ENCODE results near the gene TRPT1. TPM values are rescaled to one million over a fixed set of nuclear protein-coding genes. Genes with fewer than 3 reads are reported as not detected.

TRPT1 gene
- 18.6 to 27.7 TPM (median 26.4 TPM) in 5 replicates for total RNA-seq (2022; extraction: Qiagen RNA extraction; ENCODE audit: low read depth)

DNA sequence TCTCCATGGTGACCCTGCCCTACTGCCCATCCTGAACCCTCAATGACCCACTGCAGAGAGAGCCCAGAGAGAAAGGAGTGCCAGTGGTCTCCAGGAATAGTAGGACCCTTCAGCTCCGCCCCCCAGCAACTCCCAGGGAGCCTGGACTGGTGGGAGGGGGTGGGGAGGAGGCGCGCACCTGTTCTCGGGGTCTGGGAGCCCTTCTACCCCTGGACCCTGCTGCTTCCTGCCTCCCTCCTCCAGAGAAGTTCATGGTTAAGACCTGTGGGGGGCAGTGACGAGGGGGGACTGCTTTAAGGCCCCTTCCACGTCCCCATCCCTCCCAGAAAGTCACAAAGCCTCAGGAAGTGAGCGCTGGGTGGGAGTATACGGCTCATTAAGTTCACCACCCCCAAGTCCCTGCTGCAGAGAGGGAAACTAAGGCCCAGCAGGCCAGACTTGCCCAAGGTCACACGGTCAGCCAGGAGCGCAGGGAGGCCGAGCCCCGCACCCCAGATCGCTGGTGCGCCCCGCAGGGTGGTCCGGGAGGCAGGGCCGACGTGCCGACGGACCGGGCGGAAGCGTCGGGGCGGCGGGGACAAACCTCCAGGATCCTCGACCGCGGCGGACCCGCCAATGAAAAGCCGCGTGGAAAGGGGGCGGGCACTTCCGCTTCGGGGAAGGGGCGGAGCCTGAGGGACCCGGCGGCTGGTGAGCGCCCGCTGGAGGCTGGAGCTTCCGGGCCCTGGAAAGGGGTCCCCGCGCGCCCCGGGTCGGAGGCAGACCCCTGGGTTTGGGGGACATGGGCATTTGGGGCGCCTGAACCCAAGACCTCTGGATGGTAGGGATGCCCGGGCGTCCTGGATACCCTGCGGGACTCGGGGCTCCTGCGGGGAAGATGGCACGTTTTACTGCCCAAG lies at the start of gene TRPT1, which contains the start of gene NUDT22:
TSS of gene TRPT1 (minus strand) at position 579 of the 899 bp plus-strand sequence. CDS start at position 253, 326 bp downstream.
TSS of gene NUDT22 (plus strand) at position 667 of the 899 bp plus-strand sequence. CDS start 379 bp downstream, outside the sequence.

DNA sequence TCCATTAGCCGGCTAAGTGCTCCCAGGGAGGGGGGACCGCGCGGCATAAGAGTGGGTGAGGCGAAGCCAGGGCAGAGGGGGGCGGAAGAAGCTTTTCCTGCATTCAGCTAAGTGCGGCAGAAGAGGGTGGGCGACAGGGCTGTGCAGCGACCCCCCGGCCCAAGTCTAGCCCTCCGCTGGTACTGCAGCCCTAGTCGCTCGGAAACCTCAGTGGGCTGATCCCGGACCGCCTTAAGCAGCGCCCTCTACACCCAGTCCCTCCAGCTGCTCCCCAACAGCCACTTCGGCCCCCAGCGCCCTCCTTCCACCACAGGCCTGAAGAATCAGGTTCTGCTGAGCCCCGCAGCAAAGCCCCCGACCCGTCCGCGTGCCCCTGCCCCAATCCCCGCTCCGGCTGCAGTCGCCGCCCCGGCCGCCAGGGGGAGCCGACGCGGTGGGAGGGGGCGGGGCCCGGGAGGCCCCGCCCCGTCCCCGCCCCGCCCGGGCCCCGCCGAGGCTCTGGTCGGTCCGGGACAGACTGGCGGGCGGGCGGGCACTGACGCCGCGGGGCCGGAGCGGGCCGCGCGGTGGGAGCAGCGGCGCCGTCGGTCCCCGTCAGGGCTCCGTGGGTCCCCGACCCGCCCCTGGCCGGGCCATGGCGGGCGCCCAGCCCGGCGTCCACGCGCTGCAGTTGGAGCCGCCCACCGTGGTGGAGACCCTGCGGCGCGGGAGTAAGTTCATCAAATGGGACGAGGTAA lies 25.2 kb upstream of the TRPT1 start, which contains the start of gene PLCB3:
TSS of gene PLCB3 (plus strand) at position 515 of the 737 bp plus-strand sequence. CDS start at position 635, 120 bp downstream.

GRCh38 chr11:64246871-64247728 lies 21.1 kb upstream of the TRPT1 start, which contains the start of gene PPP1R14B:
Gene PPP1R14B, minus strand, starts transcription at chr11:64246943. Its CDS starts 270 bp downstream, at chr11:64246673.

DNA sequence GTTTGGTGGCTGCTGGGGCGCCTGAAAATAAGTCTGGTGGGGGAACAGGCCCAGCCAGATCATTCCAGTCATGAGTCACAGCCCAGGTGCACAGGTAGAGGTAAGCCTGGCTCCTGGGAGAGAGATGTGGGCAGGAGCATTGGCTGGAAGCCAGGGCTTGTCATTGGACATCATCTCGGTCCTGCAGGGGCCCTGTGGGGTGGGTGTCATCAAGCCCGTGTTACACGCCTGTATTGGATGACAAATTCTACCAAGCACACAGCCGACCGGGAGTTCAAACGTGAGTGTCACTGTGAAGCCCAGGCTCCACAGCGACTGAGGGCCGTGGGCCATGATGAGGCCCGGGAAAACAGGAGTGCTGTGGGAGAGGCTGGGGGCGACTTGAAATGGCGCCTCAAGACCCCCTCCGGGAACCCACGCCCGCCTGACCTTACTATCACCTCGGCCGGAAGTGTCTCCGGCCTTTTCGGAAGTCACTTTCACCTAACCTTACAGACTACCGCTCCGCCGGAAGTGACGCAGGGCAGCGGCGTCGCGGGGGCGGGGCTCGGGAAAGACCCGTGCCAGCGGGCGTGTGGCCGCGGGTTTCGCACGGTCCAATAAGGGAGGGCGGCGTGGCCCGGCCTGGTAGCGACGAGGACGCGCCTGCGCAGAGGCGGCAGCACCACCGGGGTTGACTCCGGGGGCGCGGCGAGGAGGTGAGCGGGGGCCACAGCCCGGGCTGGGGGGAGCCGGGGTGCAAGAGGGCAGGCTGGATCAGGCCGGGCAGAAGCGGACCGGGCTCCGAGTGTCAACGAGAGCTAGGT lies 14.7 kb upstream of the TRPT1 start, which contains the start of gene FKBP2:
TSS of gene FKBP2 (plus strand) at position 661 of the 806 bp plus-strand sequence. CDS start 1,293 bp downstream, outside the sequence.

DNA sequence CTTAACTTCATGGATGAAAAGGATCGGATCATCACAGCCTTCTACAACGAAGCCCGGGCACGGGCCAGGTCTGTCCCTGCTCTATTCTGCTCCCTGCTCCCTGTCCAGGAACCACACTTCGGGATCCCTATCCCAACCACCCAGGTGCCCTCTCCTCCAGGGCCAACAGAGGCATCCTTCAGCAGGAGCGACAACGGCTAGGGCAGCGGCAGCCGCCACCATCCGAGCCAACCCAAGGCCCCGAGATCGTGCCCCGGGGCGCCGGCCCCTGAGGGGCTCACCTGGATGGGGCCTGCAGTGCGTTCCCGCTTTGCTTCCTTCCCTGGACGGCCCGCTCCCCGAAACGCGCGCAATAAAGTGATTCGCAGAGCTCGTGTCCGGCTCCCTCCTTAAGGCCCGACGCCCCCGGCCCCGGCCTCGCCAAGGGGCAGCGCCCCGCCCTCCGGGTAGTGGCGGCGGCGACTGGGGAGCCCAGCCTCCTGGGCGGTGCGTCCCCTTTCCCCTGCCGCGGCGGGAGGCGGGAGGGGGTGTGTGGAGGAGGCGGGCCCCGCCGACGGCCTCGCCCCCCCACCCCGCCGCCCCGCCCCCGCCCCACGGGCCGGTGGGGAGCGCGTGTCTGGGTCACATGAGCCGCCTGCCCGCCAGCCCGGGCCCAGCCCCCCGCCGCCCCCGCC lies 8.1 kb upstream of the TRPT1 start, which contains the start of gene VEGFB:
TSS of gene VEGFB (plus strand) at position 672 of the 674 bp plus-strand sequence. CDS start 250 bp downstream, outside the sequence.

DNA sequence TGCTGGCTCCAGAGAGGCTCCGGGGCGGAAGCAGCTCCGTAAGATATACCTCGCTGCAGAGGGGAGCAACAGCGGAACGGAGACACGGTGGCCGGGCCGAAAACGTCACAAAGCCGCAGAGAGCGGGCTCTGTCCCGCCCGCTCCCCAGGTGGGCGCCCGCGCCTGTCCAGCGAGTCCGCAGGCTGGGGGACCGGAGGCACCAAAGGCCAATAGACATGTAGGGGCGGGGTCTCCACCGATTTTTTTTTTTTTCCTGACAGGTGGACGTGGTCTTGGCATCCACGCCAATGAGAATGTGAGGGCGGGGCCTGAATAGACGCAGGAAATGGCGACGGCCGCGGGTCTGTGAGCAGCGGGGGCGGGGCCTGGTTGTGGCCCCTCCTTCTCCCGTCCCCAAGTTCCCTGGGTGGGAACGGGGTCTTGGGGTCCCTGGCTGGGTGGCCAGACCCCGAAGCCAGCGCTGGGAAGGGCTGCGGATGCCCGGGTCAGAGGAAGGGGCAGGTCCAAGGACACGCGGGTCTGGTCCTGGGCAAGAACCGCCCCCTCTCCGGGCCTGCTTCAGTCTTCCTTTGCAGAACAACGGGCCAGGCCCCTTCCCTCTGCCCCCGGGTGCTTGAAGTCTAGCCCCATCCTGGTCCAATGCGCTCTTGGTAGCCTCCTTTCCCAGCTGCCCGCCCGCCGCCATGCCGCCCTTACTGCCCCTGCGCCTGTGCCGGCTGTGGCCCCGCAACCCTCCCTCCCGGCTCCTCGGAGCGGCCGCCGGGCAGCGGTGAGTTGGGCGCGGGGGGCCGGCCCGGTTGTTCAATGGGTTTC lies 4.4 kb upstream of the TRPT1 start, which contains the start of gene DNAJC4:
TSS of gene DNAJC4 (plus strand) at position 378 of the 814 bp plus-strand sequence. CDS start at position 685, 307 bp downstream.

GRCh38 chr11:64206457-64207255 lies 19.3 kb downstream of the TRPT1 start, which contains the start of gene FERMT3:
Gene FERMT3, plus strand, starts transcription at chr11:64206721. Its CDS starts 644 bp downstream, at chr11:64207365.

DNA sequence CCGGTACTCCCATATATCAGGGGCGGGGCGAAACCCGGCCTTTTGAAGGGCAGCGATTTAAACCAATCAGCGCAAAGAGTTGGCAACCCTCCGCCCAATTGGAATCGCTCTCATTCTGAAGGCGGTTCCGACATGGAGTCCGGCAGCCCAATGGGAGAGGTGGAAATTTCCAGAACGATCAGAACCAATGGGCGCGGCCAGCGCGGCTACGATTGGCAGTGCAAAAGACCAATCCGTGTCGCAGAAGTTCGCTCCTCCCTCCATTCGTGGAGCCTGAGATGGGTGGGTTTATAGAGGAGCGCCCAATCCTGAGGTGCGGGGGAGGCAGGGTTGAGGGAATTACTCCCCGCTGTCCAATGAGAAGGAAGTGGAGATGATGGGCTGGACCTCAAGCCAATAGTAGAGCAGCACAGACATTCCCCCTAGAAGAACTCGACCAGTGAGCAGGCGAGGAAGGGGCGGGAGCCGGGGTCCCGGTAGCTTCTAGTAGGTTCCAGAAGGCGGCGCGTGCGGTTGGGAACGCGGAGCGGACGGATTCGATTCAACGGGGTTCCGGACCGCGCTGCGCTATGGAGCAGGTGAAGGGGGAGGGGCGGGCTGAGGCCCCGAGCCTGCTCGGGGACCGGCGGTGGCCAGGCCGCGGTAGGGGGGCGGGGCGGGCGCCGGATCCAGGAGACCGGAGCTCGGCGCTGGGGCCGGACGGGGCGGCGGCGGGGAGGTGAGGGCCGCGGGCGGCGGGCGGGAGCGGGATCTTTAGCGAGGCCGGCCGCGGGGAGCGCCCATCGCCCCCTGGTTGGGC lies 40.1 kb downstream of the TRPT1 start, which contains the start of gene STIP1:
TSS of gene STIP1 (plus strand) at position 479 of the 799 bp plus-strand sequence. CDS start at position 570, 91 bp downstream.

Other genes with a start within 250 kb of the TRPT1 start
- gene OTUB1, start 239.7 kb downstream of the TRPT1 start, total RNA-seq (2022; extraction: Qiagen RNA extraction; ENCODE audit: low read depth) = 109 to 134 TPM (median 129 TPM) in 5 replicates
- gene FLRT1, start 190.3 kb downstream of the TRPT1 start, total RNA-seq (2022; extraction: Qiagen RNA extraction; ENCODE audit: low read depth) = 0.05 to 0.09 TPM (median 0.08 TPM) in 4 of 5 replicates, not detected in the other
- 7.6 to 13.8 TPM (median 13.3 TPM) in 5 replicates for gene MACROD1, start 60.1 kb downstream of the TRPT1 start, total RNA-seq (2022; extraction: Qiagen RNA extraction; ENCODE audit: low read depth)
- gene STIP1, start 40.0 kb downstream of the TRPT1 start, total RNA-seq (2022; extraction: Qiagen RNA extraction; ENCODE audit: low read depth) = 265 to 294 TPM (median 293 TPM) in 5 replicates
- gene FERMT3, start 19.5 kb downstream of the TRPT1 start, total RNA-seq (2022; extraction: Qiagen RNA extraction; ENCODE audit: low read depth) = 1.6 to 4.1 TPM (median 2.1 TPM) in 5 replicates
- gene NUDT22, start 88 bp upstream of the TRPT1 start, total RNA-seq (2022; extraction: Qiagen RNA extraction; ENCODE audit: low read depth) = 28.5 to 44.9 TPM (median 38.1 TPM) in 5 replicates
- gene DNAJC4, start 4.4 kb upstream of the TRPT1 start, total RNA-seq (2022; extraction: Qiagen RNA extraction; ENCODE audit: low read depth) = 19.4 to 21.3 TPM (median 20.1 TPM) in 5 replicates
- 35.7 to 54.5 TPM (median 51.4 TPM) in 5 replicates for gene VEGFB, start 8.4 kb upstream of the TRPT1 start, total RNA-seq (2022; extraction: Qiagen RNA extraction; ENCODE audit: low read depth)
- 125 to 150 TPM (median 146 TPM) in 5 replicates for gene FKBP2, start 14.9 kb upstream of the TRPT1 start, total RNA-seq (2022; extraction: Qiagen RNA extraction; ENCODE audit: low read depth)
- gene PPP1R14B, start 20.8 kb upstream of the TRPT1 start, total RNA-seq (2022; extraction: Qiagen RNA extraction; ENCODE audit: low read depth) = 208 to 393 TPM (median 373 TPM) in 5 replicates
- gene PLCB3, start 25.3 kb upstream of the TRPT1 start, total RNA-seq (2022; extraction: Qiagen RNA extraction; ENCODE audit: low read depth) = 16.6 to 24.0 TPM (median 21.3 TPM) in 5 replicates
- 72.9 to 105 TPM (median 99.7 TPM) in 5 replicates for gene BAD, start 58.5 kb upstream of the TRPT1 start, total RNA-seq (2022; extraction: Qiagen RNA extraction; ENCODE audit: low read depth)
- 32.8 to 51.3 TPM (median 49.8 TPM) in 5 replicates for gene GPR137, start 59.7 kb upstream of the TRPT1 start, total RNA-seq (2022; extraction: Qiagen RNA extraction; ENCODE audit: low read depth)
- gene KCNK4, start 65.1 kb upstream of the TRPT1 start, total RNA-seq (2022; extraction: Qiagen RNA extraction; ENCODE audit: low read depth) = 0.07 to 0.24 TPM in 2 of 5 replicates, not detected in the others
- 2.3 to 3.7 TPM (median 2.9 TPM) in 5 replicates for gene CATSPERZ, start 74.2 kb upstream of the TRPT1 start, total RNA-seq (2022; extraction: Qiagen RNA extraction; ENCODE audit: low read depth)
- gene ESRRA, start 79.3 kb upstream of the TRPT1 start, total RNA-seq (2022; extraction: Qiagen RNA extraction; ENCODE audit: low read depth) = 43.1 to 65.2 TPM (median 62.7 TPM) in 5 replicates
- gene TRMT112, start 91.4 kb upstream of the TRPT1 start, total RNA-seq (2022; extraction: Qiagen RNA extraction; ENCODE audit: low read depth) = 399 to 480 TPM (median 435 TPM) in 5 replicates
- 370 to 514 TPM (median 489 TPM) in 5 replicates for gene PRDX5, start 91.9 kb upstream of the TRPT1 start, total RNA-seq (2022; extraction: Qiagen RNA extraction; ENCODE audit: low read depth)
- gene CCDC88B, start 114.0 kb upstream of the TRPT1 start, total RNA-seq (2022; extraction: Qiagen RNA extraction; ENCODE audit: low read depth) = 10.8 to 13.4 TPM (median 12.2 TPM) in 5 replicates
- 54.4 to 70.5 TPM (median 64.5 TPM) in 5 replicates for gene RPS6KA4, start 133.0 kb upstream of the TRPT1 start, total RNA-seq (2022; extraction: Qiagen RNA extraction; ENCODE audit: low read depth)

All from A549 treated with CpdA at 1 μM for 4 hours (cell line).